ENCODE data around the gene AP4S1. TPM values are rescaled to one million over a fixed set of nuclear protein-coding genes. Genes with fewer than 3 reads are reported as not detected.

The AP4S1 gene
- total and polyA plus RNA-seq, 7 donors, result 4.2 to 13.9 (median 6.0) TPM

- no peak for TF ChIP-seq CTCF (IDR thresholded peaks at IDR 0.05)
- intact Hi-C loops (cut with DNase I), result loop anchor here in 1 of 2 donors (10.0 kb wide), 1 partner anchor 226 kb away; no protein-coding TSS in a partner anchor
- H3K27me3 ChIP-seq (ENCODE audit: insufficient read depth in 3 of 3, low read length in 2 of 3), result no peaks in the 10 kb centered on the region
- peaks cover 11% of the 10 kb centered on the region for H3K4me1 ChIP-seq
- no peaks in the 10 kb centered on the region for H3K9me3 ChIP-seq
- no peak overlapping the region for H3K4me3 ChIP-seq
- peak in 1 of 4 donors; percentile 28 for ATAC-seq
- peaks cover 0 to 97% of the 10 kb centered on the region in 2 donors for H3K36me3 ChIP-seq (ENCODE audit: insufficient read depth in 1 of 2, low read depth in 1 of 2)
- WGBS, 3 donors, result 87 to 90% (median 87%) methylated on average over 18 of the region's 18 CpGs
- H3K27ac ChIP-seq, result no peak overlapping the region
- DNase-seq, result no peak
These were observed 103.4 kb downstream of the AP4S1 start for GRCh38 chr14:31128601-31129526.

- no peak for DNase-seq
- H3K4me1 ChIP-seq, result no peaks in the 10 kb centered on the region
- intact Hi-C loops (cut with DNase I), result no loop called here
- H3K9me3 ChIP-seq, result no peaks in the 10 kb centered on the region
- H3K27me3 ChIP-seq (ENCODE audit: insufficient read depth in 3 of 3, low read length in 2 of 3), result no peaks in the 10 kb centered on the region
- no peak for TF ChIP-seq CTCF (IDR thresholded peaks at IDR 0.05)
- no peak for ATAC-seq
- no peak overlapping the region for H3K27ac ChIP-seq
- no peak overlapping the region for H3K4me3 ChIP-seq
- H3K36me3 ChIP-seq (ENCODE audit: insufficient read depth in 1 of 2, low read depth in 1 of 2), result peaks cover 0 to 98% of the 10 kb centered on the region in 2 donors
- 70 to 86% (median 75%) methylated on average over 6 of the region's 6 CpGs for WGBS, 3 donors
These were observed 107.7 kb downstream of the AP4S1 start for GRCh38 chr14:31133133-31133532.

- intact Hi-C loops (cut with DNase I), result no loop called here
- DNase-seq, result no peak
- H3K36me3 ChIP-seq (ENCODE audit: insufficient read depth in 1 of 2, low read depth in 1 of 2), result peaks cover 0 to 100% of the 10 kb centered on the region in 2 donors
- no peak for TF ChIP-seq CTCF (IDR thresholded peaks at IDR 0.05)
- H3K27ac ChIP-seq, result no peak overlapping the region
- H3K4me1 ChIP-seq, result peaks cover 12% of the 10 kb centered on the region
- H3K27me3 ChIP-seq (ENCODE audit: insufficient read depth in 3 of 3, low read length in 2 of 3), result no peaks in the 10 kb centered on the region
- no peak overlapping the region for H3K4me3 ChIP-seq
- H3K9me3 ChIP-seq, result no peaks in the 10 kb centered on the region
- peak in 2 of 4 donors; percentile 38 to 41 for ATAC-seq
- WGBS, 3 donors, result 91 to 98% (median 96%) methylated on average over 12 of the region's 12 CpGs
These were observed 111.9 kb downstream of the AP4S1 start for GRCh38 chr14:31137214-31137889.

- Histone ChIP-seq H3K27ac (no peak overlapping the region), H3K36me3 (ENCODE audit: insufficient read depth in 1 of 2, low read depth in 1 of 2) (peaks cover 0 to 100% of the 10 kb centered on the region in 2 donors), H3K27me3 (ENCODE audit: insufficient read depth in 3 of 3, low read length in 2 of 3) (no peaks in the 10 kb centered on the region), H3K4me3 (no peak overlapping the region), H3K4me1 (peaks cover 16% of the 10 kb centered on the region), H3K9me3 (no peaks in the 10 kb centered on the region)
- intact Hi-C loops (cut with DNase I), result no loop called here
- no peak for TF ChIP-seq CTCF (IDR thresholded peaks at IDR 0.05)
- DNase-seq (no peak), ATAC-seq (no peak)
- 91 to 96% (median 94%) methylated on average over 2 of the region's 2 CpGs for WGBS, 3 donors
These were observed 112.9 kb downstream of the AP4S1 start for GRCh38 chr14:31138301-31138700.
